Motor neuron (in vitro differentiated cells): ENCODE data around the gene PPFIA4. TPM values are rescaled to one million over a fixed set of nuclear protein-coding genes. Genes with fewer than 3 reads are reported as not detected.

Source experiments
- ATAC-seq, 8 experiments: fragments of 200-7000 bp; cut with Tn5 transposase; replicated peaks in 6 of 8; 2 replicates each; pipeline ENCODE4 v1.8.0; 2021; ENCODE audit warnings: mild to moderate bottlenecking in 8 of 8, moderate library complexity in 8 of 8
- H3K27ac ChIP-seq, 2 donors: fragments of 250-450 bp; sonication (Bioruptor Pico); 2 replicates each; pipeline ENCODE4 v1.9.0; 2021; ENCODE audit warnings: antibody characterized with exemption in 2 of 2, mild to moderate bottlenecking in 2 of 2, moderate library complexity in 1 of 2
- H3K4me1 ChIP-seq, 2 donors: fragments of 250-450 bp; sonication (Bioruptor Pico); replicated peaks in 1 of 2; 2 replicates each; pipeline ENCODE4 v1.6.1; 2021; ENCODE audit warnings: antibody characterized with exemption in 2 of 2, mild to moderate bottlenecking in 2 of 2, moderate library complexity in 1 of 2
- H3K4me3 ChIP-seq, 5 donors: fragments of 250-450 bp; sonication (Bioruptor Pico); 2 replicates each; pipeline ENCODE4 v1.9.0; 2021; ENCODE audit warnings: antibody characterized with exemption in 5 of 5, mild to moderate bottlenecking in 5 of 5, moderate library complexity in 4 of 5
- WGBS, 10 experiments: fragments of 450-650 bp; shearing (Covaris generic); methylation state at CpG; one replicate each; pipeline ENCODE4 v1.0.0; 2022; 5-methylcytosine and 5-hydroxymethylcytosine counted together
- in situ Hi-C, 9 experiments: fragments of 400-800 bp; cut with MboI; loops; one replicate each; pipeline ENCODE4 v1.15.0; 2021; ENCODE audit warnings: low sequenced_read_pairs in 9 of 9, low pct_unique_long_range_greater_than_20kb in 2 of 9; ENCODE audit not compliant: unreplicated experiment in 9 of 9
- total RNA-seq, 8 experiments: library from RNA; unstranded; fragments of 300-600 nt; gene quantifications; 2 replicates each; pipeline versions ENCODE4 v1.2.3 to v1.2.4, GENCODE V29; 2022

PPFIA4 gene
- total RNA-seq, 8 experiments from 2014 or later = 1.5 to 34.3 (median 10.7) TPM

- H3K4me3 ChIP-seq = no peak overlapping the region
- peaks cover 16 to 24% of the 10 kb centered on the region in 2 donors for H3K4me1 ChIP-seq
- in situ Hi-C loops = no loop called here
Observed at GRCh38 chr1:203082571-203083462, 56.5 kb downstream of the PPFIA4 start.

GRCh38 chr1:203083463-203083921 lies 57.2 kb downstream of the PPFIA4 start:
- H3K4me3 ChIP-seq = no peak overlapping the region
- ATAC-seq = no peak
- 80 to 93% (median 83%) methylated on average over 3 to 10 of the region's 11 CpGs; no CpG with 5 or more reads in 5 of the 10 experiments for WGBS, 10 experiments
- no peak overlapping the region for H3K27ac ChIP-seq
- peaks cover 16 to 24% of the 10 kb centered on the region in 2 donors for H3K4me1 ChIP-seq
- in situ Hi-C loops = no loop called here

More at GRCh38 chr1:203082571-203083462, 56.5 kb downstream of the PPFIA4 start:
- H3K27ac ChIP-seq = no peak overlapping the region
- peak in 7 of 8 experiments; percentile 30 to 88 (median 45) for ATAC-seq
- 0 to 84% (median 73%) methylated on average over 1 to 8 of the region's 11 CpGs; no CpG with 5 or more reads in 1 of the 10 experiments for WGBS, 10 experiments

- peaks cover 24 to 32% of the 10 kb centered on the region in 2 donors for H3K4me1 ChIP-seq
- no peak overlapping the region for H3K27ac ChIP-seq
- in situ Hi-C loops = no loop called here
- ATAC-seq = no peak
- no peak overlapping the region for H3K4me3 ChIP-seq
- 80 to 100% (median 100%) methylated on average over 1 to 6 of the region's 14 CpGs; no CpG with 5 or more reads in 5 of the 10 experiments for WGBS, 10 experiments
Observed at GRCh38 chr1:203084588-203085527, 58.6 kb downstream of the PPFIA4 start.

- H3K4me1 ChIP-seq = peaks cover 31 to 34% of the 10 kb centered on the region in 2 donors
- WGBS, 10 experiments = 61 to 83% (median 71%) methylated on average over 4 to 11 of the region's 36 CpGs; no CpG with 5 or more reads in 7 of the 10 experiments
- in situ Hi-C loops = no loop called here
- no peak within 1 kb of the TSS for H3K27ac ChIP-seq
- no peak within 1 kb of the TSS for H3K4me3 ChIP-seq
- no peak for ATAC-seq
Observed at GRCh38 chr1:203085528-203086406, 59.5 kb downstream of the PPFIA4 start, which contains the start of gene MYOG. Gene MYOG, minus strand, starts transcription at chr1:203086012. Its CDS starts 51 bp downstream, at chr1:203085961.

GRCh38 chr1:203086992-203087763 lies 60.9 kb downstream of the PPFIA4 start:
- whole genome bisulfite sequencing, 10 experiments = 56 to 83% (median 78%) methylated on average over 2 to 11 of the region's 11 CpGs; no CpG with 5 or more reads in 3 of the 10 experiments
- in situ Hi-C loops = no loop called here
- H3K27ac ChIP-seq = no peak overlapping the region

GRCh38 chr1:203088441-203088840 lies 62.1 kb downstream of the PPFIA4 start:
- Histone ChIP-seq H3K4me1 (peaks cover 26 to 27% of the 10 kb centered on the region in 2 donors), H3K27ac (no peak overlapping the region), H3K4me3 (no peak overlapping the region)
- in situ Hi-C loops = no loop called here
- ATAC-seq = no peak
- WGBS, 10 experiments = 79 to 100% (median 93%) methylated on average over 1 to 3 of the region's 3 CpGs; no CpG with 5 or more reads in 6 of the 10 experiments

More at GRCh38 chr1:203086992-203087763, 60.9 kb downstream of the PPFIA4 start:
- no peak for ATAC-seq
- Histone ChIP-seq H3K4me3 (no peak overlapping the region), H3K4me1 (peaks cover 32 to 34% of the 10 kb centered on the region in 2 donors)

GRCh38 chr1:203089001-203089650 lies 62.8 kb downstream of the PPFIA4 start:
- peaks cover 25 to 26% of the 10 kb centered on the region in 2 donors for H3K4me1 ChIP-seq
- ATAC-seq = no peak
- no peak overlapping the region for H3K27ac ChIP-seq
- 45 to 100% (median 88%) methylated on average over 1 to 6 of the region's 7 CpGs for WGBS, 10 experiments
- in situ Hi-C loops = no loop called here
- no peak overlapping the region for H3K4me3 ChIP-seq

- 52 to 57% methylated on average over 1 to 5 of the region's 7 CpGs; no CpG with 5 or more reads in 8 of the 10 experiments for WGBS, 10 experiments
- in situ Hi-C loops = no loop called here
Observed at GRCh38 chr1:203089651-203090045, 63.4 kb downstream of the PPFIA4 start.

GRCh38 chr1:203090421-203091198 lies 64.3 kb downstream of the PPFIA4 start:
- in situ Hi-C loops = no loop called here
- Histone ChIP-seq H3K4me3 (no peak overlapping the region), H3K4me1 (peaks cover 22 to 26% of the 10 kb centered on the region in 2 donors), H3K27ac (no peak overlapping the region)
- WGBS, 10 experiments = 30 to 83% (median 73%) methylated on average over 1 to 6 of the region's 6 CpGs; no CpG with 5 or more reads in 3 of the 10 experiments
- ATAC-seq = peak in 3 of 8 experiments; percentile 9 to 35 (median 20)

More at GRCh38 chr1:203089651-203090045, 63.4 kb downstream of the PPFIA4 start:
- ATAC-seq = peak in 5 of 8 experiments; percentile 91 to 95 (median 92)
- no peak overlapping the region for H3K4me3 ChIP-seq
- H3K27ac ChIP-seq = no peak overlapping the region
- peaks cover 22 to 26% of the 10 kb centered on the region in 2 donors for H3K4me1 ChIP-seq

- Histone ChIP-seq H3K4me3 (no peak overlapping the region), H3K4me1 (peaks cover 21 to 25% of the 10 kb centered on the region in 2 donors), H3K27ac (no peak overlapping the region)
- in situ Hi-C loops = no loop called here
- WGBS, 10 experiments = 40 to 100% (median 85%) methylated on average over 1 to 4 of the region's 4 CpGs; no CpG with 5 or more reads in 1 of the 10 experiments
- no peak for ATAC-seq
Observed at GRCh38 chr1:203091199-203091477, 64.8 kb downstream of the PPFIA4 start.
